Fibroblast of skin of left biceps (primary cell): ENCODE data around the gene IRGQ.
"Not testable (repeated sequence)": the region's sequence is repeated elsewhere in the genome, so short reads cannot be mapped to it uniquely, and the experiment has no call there.

Source experiments
- DNase-seq, 2 experiments: peaks; one replicate each; pipeline ENCODE4 v3.0.0-alpha.2; 2013; ENCODE audit warnings: low read depth in 2 of 2

IRGQ gene

DNA sequence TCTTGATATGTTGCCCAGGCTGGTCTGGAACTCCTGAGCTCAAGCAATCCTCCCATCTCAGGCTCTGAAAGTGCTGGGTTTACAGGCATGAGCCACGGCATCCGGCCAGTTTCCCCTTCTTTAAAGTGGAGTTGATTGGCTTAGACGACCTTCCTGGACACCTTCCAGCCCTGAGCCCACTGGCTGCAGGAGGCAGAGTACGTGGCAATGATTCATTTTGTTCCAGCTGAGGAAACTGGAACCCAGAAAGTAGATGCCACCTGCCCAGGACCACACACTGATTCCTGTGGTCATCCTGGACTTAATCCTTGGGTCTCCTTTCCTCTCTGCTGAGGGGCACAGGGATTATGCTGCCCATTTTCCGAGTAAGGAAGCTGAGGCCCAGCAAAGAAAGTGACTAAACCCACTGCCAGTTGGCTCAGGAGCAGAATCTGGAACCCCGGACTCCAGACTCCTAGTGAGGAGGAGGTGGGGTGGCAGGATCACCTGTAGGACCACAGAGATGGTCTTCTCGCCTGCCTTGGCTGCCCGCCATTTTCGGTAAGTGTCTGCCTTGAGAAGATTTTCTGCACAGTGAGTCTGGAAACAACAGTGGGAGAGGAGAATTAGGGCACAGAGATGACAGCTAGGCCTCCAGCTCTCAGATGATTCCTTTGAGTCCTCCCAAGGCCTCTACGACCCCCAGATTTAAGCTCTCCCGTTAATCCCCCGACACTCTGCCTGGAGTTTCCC lies 21.3 kb downstream of the IRGQ start:
- DNase-seq, result no peak

DNA sequence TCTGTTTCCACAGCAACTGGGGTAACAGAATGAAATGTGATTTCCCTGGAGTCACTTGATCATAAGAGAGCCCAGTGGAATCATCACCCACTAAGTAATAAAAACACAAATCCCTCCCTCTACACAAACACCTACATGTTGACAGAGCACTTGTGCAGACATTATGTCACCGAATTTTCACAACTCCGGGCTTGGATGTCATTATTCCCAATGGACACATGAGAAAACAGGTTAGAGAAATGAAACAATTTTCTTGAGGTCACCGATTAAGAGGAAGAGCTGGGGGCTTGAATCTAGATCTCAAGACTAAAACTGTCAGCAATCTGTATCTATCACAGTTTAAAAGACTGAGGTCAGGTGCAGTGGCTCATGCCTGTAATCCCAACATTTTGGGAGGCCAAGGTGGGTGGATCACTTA lies 23.8 kb downstream of the IRGQ start:
- no peak for DNase-seq

- DNase-seq, result no peak
Measured at GRCh38 chr19:43570174-43570791, 25.7 kb downstream of the IRGQ start.

DNA sequence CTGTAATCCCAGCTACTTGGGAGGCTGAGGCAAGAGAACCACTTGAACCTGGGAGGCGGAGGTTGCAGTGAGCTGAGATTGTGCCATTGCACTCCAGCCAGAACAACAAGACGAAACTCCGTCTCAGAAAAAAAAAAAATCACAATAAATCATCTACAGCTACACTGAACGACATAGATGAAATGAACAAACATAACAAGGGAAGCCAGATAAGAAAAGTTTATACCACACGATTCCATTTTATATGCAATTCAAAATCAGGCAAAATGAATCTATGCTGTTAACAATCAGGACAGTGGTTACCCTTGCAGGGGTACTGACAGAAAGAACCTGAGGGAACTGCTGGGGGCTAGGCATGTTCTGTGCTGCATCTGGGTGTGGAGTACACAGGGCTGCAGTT lies 26.3 kb downstream of the IRGQ start:
- DNase-seq, result no peak

DNA sequence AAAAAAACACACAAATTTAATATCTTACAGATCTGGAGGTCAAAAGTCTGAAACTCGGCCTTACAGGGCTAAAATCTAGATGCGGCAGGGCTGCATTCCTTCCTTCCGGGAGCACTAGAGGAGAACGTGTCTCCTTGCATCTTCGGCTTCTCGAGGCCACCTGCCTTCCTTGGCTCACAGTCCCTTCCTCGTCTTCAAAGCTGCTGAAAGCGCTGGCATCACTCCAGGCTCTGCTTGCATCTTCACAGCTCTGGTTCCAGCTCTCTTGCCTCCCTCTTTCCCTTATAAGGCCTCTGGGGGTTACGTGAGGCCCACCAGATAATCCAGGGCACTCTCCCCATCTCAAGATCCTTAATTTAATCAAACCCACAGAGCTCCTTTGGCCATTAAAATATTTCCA lies 31.1 kb downstream of the IRGQ start:
- DNase-seq, result no peak

DNA sequence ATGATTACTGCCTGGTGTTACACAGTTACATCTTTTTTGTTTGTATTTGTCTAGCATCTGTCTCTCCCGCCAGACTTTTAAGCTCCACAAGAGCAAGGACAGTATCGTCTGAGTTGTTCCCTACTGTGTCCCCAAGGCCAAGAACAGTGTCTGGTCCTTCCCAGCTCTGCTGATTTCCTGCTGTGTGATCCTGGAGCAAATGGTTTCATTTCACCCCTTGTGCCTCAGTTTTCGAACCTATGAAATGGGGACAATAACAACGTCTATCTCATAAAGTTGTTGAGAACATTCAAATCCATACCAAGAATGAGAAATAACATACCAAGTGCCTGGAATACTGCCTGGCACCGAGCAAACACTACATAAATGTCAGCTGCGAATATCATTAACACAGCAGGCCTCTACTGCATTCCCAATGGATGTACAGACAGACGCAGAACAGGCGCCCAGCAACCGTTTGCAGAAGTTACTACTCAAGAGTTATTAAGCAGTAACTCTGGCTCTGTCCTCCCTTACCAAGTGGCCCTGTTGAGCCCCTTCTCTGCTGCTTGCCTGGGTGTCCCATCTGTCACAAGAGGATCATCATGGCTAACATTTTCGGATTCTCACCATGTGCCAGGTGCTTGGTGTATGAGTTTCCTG lies 32.0 kb downstream of the IRGQ start:
- no peak for DNase-seq

DNA sequence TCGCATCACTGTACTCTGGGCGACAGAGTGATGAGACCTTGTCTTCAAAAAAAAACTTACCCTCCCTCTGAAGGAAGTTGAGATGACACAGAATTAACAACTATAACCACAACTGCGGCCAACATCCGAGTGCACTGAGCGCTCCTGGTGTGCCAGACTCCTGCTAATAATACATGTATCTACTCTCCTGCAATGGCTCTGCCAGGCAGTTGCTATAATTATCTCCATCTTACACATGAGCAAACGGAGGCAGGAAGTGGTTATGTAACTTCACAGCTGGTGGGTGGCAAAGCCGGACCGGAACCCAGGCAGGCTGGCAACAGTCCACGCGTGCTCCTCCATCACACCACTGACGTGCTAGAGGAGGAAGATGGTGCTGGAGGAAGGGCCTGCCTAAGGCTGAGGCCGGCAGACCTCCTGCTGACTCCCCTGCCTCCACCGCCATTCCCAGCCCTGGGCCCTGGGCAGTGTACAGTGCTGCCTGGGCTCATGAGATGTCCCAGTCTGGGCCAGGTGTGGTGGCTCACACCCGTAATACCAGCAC lies 33.2 kb downstream of the IRGQ start:
- peak; percentile 13 to 19 for DNase-seq

- DNase-seq, result no peak
Measured at GRCh38 chr19:43562226-43562697, 33.7 kb downstream of the IRGQ start.

- DNase-seq, result no peak
Measured at GRCh38 chr19:43561139-43561970, 34.6 kb downstream of the IRGQ start.

DNA sequence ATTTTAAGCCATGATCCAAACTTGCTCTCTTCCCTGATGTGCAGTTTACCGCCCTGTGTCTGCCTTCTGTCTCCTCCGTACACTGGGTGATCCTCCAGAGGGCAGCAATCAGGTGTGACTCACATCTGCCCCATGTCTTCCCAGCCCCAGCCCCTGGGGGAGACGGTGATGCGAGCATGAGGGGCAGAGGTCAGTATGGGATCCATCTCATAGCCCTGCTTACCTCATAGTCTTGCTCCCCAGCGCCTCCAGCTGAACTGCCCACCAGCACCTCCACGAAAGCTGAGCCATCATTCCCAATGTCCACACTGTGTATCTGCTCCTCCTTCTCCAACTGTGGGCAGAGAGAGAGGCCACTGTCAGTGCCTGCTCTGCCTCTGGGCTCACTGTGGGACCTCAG lies 35.2 kb downstream of the IRGQ start:
- no peak for DNase-seq

GRCh38 chr19:43555185-43555770 lies 40.7 kb downstream of the IRGQ start:
- peak in 1 of 2 experiments; percentile 10 for DNase-seq

DNA sequence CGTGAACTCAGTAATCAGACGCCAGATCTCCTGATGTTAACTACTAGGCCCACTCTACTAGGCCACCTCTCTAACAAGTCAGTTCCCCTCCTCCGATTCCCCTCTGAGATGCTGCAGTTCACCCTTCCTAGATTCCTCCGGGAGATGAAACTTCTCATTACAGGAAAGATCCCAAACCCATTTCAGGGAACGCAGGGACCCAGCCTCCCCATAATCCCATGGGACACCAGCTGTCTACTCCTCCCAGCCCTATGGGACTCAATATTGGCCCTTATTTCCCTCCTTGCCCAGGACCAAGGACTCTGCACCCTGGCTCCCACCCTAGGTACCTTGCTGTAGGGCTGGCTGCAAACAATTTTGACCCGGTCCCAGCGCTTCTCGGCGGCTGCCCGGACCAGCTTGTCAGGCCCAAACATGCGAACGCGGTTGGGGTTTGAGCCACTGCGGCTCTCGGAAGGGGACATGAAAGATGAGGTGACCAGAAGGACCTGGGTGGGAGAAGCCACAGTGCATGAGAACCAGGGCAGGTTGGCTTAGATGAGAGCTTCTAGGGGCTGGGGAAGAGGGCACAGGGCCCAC lies 41.5 kb downstream of the IRGQ start:
- DNase-seq, result no peak

DNA sequence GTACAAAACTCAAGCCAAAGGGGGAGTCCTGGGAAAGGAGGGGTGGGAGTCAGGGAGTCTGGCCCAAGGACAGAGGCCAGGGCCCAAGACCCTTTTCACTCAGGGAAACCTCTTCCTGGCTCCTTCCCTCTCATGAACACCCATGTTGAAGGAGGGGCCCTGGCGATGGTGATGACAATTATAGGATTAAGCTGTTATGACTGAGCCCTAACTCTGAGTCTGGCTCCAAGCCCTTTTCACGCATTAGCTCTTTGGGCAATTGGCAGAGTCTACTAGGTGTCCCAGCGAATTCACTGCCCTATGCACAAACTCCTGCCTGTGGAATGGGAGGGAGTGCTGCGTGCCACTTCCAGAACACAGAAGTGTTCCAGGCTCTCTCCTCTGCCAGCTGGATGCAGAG lies 42.3 kb downstream of the IRGQ start:
- no peak for DNase-seq

GRCh38 chr19:43552616-43553015 lies 43.3 kb downstream of the IRGQ start:
- DNase-seq, result no peak

- no peak for DNase-seq
Measured at GRCh38 chr19:43552198-43552450, 43.8 kb downstream of the IRGQ start.

GRCh38 chr19:43551399-43552197 lies 44.3 kb downstream of the IRGQ start:
- DNase-seq, result no peak

DNA sequence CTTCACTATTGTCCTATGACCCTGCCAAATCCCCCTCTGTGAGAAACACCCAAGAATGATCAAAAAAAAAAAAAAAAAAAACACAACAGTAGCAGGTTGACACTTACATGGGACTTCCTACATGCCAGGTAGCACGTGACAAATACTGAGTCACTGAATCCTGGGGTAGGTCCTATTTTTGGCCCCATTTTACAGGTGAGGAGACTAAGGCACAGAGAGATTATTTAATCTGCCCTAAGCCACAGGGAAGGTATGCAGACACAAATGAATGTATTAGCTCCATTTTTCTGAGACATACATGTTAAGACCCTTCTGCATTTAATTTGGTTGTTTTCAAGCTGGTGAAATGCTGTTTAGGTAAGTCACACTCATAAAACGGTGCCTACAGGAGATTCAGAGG lies 47.2 kb downstream of the IRGQ start:
- no peak for DNase-seq

- not testable (repeated sequence) for DNase-seq
Measured at GRCh38 chr19:43547926-43548325, 48.0 kb downstream of the IRGQ start.

- DNase-seq, result no peak
Measured at GRCh38 chr19:43546581-43546980, 49.4 kb downstream of the IRGQ start.

DNA sequence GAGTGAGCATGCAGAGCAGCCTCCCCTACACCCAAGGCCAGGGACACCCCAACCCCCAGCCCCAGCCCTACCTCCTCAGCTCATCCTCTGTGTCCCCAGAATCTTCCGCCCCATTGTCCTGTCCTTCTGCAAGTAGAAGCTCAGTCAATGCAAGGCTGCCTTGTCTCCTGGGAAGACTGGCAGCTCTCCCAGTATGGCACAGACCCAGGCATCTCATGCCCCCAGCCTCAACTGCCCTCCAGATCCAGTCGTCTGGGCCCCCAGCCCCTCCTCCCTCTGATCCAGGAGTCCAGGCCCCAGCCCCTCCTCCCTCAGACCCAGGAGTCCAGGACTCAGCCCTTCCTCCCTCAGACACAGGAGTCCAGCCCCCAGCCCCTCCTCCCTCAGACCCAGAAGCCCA lies 50.0 kb downstream of the IRGQ start:
- DNase-seq, result no peak

DNA sequence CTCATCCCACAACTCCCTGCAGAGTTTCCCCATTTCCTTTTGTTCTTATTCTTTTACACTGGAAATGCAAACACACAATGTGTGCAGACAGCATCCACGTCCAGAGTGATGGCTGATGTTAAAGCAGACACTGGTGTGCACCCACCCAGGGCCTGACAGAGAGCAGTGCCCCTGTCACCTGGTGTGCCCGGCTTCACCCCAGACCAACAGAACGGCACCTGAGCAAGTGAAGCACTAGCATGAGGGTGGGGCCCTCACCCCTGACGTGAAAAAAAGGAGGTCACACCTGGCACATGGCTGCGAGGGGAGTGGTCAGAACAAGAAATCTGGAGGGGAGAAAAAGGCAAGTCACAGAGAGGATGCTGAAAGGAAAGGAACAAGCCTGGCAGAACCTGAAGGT lies 50.7 kb downstream of the IRGQ start:
- DNase-seq, result no peak
